Stimulated activated CD8-positive, alpha-beta memory T cell treated with anti-CD3 and anti-CD28 coated beads, Interleukin-7, amount 100 ng/mL, for 1 hour (primary cell): ENCODE measurements around the gene KPNA4.
A peak's percentile ranks its signal among the peaks of the same experiment; 100 is the strongest.

ENCODE experiments used
- DNase-seq, 2 donors: peaks; one replicate each; pipeline ENCODE4 v3.0.0-alpha.2; 2020; ENCODE audit warnings: low read depth in 2 of 2

Gene KPNA4

GRCh38 chr3:160451602-160452001, 113.8 kb downstream of the KPNA4 start:
- DNase-seq = no peak

GRCh38 chr3:160450846-160451245, 114.5 kb downstream of the KPNA4 start:
- no peak for DNase-seq

DNA sequence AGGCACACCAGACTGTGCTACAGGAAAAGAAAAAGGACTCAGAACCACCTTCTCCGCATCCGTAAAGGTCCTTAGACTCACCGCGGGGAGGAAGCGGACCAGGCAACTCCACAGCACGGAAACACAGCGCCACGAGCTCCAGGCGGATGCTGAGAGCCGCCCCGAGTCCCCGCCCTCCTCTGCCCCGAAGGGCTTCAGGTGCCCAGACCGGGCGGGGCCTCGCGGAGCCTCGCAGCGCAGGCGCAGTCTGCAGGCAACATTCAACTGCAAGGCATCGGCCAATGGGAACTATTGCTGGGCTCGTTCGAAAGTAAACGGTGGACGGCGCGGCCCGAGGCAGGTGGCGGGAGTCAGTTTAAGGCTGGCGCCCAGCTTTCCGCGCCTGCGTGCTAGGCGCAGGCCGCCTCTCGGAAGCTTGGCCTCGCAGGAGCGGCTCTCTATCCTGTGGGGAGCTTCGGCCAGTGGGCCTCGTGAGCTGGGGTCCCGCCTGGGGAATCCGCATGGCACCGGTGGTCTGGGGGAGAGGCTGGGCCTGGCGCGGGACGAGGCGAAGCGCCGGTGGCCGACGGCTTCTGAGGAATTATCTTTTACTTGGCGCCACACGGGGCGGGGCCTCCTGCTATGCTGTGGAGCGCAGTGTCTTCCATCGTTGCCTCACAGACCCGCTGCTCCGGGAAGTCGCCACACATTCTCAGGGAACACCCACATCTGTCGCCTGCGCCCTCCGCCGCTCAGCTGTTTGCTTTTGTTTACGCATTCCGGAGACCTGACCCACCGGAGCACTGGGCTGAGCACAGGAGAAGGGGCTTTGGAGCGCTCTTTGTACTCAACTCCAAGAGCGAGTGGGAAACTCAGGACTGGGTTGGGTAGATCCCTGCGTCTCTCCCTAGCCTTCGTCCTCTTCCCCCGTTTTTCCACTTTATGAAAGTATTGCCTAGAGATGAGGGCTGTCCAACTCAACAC, 115.5 kb downstream of the KPNA4 start, which contains the start of gene TRIM59:
TRIM59 (minus strand) TSS at position 151 of the 963 bp plus-strand sequence. CDS start 10,603 bp downstream, outside the sequence.
- DNase-seq = peak; percentile 87 to 91

- peak in 1 of 2 donors; percentile 3 for DNase-seq
Measured at GRCh38 chr3:160448845-160449635, 116.3 kb downstream of the KPNA4 start.

DNA sequence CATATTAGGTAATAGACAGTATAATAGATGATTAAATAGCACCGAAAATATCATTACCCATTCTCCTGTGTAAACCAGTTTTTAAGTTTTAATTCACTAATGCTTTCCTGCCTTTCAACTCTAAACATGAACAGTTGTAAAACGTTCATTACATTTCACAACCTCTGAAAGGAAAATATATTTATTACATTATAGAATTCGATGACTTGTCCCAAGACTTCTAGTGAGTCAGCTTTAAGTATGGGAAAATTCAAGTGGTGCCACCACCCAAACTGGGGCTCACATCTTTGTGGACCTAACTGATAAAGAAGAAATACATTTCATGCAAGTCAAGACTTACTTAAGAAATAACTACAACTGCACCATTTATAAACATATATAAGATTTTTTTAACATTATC, 117.8 kb downstream of the KPNA4 start:
- no peak for DNase-seq

DNA sequence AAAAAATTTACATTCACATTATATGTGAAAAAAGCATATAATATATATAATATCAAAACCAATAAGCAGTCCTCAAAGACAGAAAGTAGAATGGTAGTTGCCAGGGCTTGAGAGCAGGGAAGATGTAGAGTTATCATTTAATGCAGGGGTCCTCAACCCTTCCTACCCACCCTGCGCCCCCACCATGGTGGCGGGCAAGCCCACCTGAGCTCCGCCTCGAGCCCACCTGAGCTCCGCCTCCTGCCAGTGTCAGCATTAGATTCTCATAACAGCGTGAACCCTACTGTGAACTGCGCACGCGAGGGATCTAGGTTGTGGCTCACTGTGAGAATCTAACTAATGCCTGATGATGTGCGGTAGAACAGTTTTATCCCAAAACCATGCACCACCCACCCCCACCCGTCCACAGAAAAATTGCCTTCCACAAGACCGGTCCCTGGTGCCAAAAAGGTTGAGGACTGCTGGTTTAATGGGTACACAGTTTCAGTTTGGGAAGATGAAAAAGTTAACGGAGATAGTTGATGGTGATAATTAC, 118.8 kb downstream of the KPNA4 start:
- DNase-seq = no peak

GRCh38 chr3:160445854-160446253, 119.5 kb downstream of the KPNA4 start:
- DNase-seq = no peak
